Gastrocnemius medialis (tissue), 4 donors: ENCODE data around the gene SUMO3.

Experiments used
- CTCF ChIP-seq, 5 experiments: fragments of 450-650 bp in 3 of 5; fragments of 200-600 bp in 2 of 5; sonication (generic) in 2 of 5; IDR thresholded peaks in 4 of 5; conservative IDR thresholded peaks in 1 of 5; 1 replicate in 4 of 5; 2 replicates in 1 of 5; pipeline ENCODE4 v1.5.1; 2016 to 2019; ENCODE audit warnings: antibody characterized with exemption in 5 of 5, mild to moderate bottlenecking in 3 of 5, moderate library complexity in 3 of 5
- POLR2A ChIP-seq, 2 donors: fragments of 450-650 bp; IDR thresholded peaks; one replicate each; pipeline ENCODE4 v1.6.1; 2017; ENCODE audit warnings: antibody characterized with exemption in 2 of 2, mild to moderate bottlenecking in 2 of 2, moderate library complexity in 2 of 2

- TF ChIP-seq CTCF (IDR thresholded peaks at IDR 0.05 in 4 of 5, conservative IDR thresholded peaks at IDR 0.05 in 1 of 5) (no peak), POLR2A (IDR thresholded peaks at IDR 0.05) (no peak)
Observed at GRCh38 chr21:44815225-44815624, 2.6 kb downstream of the SUMO3 start.
